Measurements from ENCODE around the gene GDF10. TPM values are rescaled to one million over a fixed set of nuclear protein-coding genes. Genes with fewer than 3 reads are reported as not detected.

GDF10 gene
- total RNA-seq, 2 donors from 2014 or later: 6.6 to 8.0 TPM

DNA sequence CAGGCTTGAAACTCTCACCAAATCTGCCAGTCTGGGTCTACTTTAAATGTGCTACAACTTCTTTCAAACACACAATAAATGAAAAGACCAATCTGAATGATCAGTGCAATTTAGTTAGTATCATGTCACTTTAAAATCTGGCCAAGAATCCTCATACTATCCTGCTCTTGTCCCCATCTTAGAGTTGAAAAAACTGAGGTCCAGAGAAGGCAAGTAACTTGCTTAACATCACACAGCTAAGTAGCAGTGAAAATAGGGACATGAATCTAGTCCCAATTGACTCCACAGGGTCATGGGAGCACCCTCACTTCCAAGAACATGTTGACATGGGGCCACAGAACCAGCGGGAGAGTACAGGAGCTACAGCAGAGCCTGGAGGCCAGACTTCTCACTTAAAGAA, 3.1 kb upstream of the GDF10 start:
- intact Hi-C loops (cut with DNase I): no loop called here
- no peak overlapping the region for H3K27ac ChIP-seq

DNA sequence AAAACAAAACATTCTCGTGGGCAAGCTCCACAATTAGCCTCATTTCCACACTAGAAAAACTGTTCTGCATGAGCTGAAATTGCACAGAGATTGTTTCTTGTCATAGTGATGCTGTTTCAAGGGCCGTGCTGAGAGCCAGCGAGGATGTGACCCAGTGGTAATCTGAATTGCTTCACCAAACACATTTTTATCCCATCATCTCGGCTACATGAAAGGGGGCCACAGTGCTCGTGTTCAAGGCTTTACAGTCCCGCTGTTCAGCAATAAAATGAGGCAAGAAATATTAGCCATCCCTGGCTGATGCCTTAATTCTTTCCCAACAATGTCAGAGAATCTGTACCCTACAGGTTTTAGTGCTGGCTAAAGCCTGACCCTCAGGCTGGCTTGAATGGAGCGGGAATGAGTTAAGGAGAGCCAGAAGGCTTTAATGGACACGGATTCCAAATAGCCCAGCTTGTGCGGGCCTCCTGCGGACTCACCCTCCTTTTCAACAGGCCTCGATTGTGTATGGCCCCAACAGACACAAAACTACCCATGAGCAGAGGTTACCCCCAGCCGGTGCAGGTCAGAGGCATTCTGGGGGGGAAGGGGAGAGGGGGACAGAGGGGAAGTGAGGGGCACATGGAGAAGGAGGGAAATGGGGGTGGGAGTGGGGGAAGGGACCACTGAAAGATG, 2.0 kb upstream of the GDF10 start:
- intact Hi-C loops (cut with DNase I): no loop called here
- TF ChIP-seq, protein P1, sequence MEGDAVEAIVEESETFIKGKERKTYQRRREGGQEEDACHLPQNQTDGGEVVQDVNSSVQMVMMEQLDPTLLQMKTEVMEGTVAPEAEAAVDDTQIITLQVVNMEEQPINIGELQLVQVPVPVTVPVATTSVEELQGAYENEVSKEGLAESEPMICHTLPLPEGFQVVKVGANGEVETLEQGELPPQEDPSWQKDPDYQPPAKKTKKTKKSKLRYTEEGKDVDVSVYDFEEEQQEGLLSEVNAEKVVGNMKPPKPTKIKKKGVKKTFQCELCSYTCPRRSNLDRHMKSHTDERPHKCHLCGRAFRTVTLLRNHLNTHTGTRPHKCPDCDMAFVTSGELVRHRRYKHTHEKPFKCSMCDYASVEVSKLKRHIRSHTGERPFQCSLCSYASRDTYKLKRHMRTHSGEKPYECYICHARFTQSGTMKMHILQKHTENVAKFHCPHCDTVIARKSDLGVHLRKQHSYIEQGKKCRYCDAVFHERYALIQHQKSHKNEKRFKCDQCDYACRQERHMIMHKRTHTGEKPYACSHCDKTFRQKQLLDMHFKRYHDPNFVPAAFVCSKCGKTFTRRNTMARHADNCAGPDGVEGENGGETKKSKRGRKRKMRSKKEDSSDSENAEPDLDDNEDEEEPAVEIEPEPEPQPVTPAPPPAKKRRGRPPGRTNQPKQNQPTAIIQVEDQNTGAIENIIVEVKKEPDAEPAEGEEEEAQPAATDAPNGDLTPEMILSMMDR (IDR thresholded peaks at IDR 0.05): no peak
- TF ChIP-seq POLR2A (IDR thresholded peaks at IDR 0.05): no peak
- no peaks in the 10 kb centered on the region for H3K9me3 ChIP-seq
- no peaks in the 10 kb centered on the region for H3K36me3 ChIP-seq (replicated peaks in 1 of 2; ENCODE audit: insufficient read depth in 1 of 2, low read depth in 2 of 2)
- no peak overlapping the region for H3K4me3 ChIP-seq
- H3K27me3 ChIP-seq: no peaks in the 10 kb centered on the region
- WGBS, 2 donors: 81 to 82% methylated on average over 11 to 12 of the region's 12 CpGs
- H3K4me1 ChIP-seq: peaks cover 37% of the 10 kb centered on the region
- no peak for ATAC-seq
- no peak for DNase-seq
- no peak overlapping the region for H3K27ac ChIP-seq

More for the DNA sequence above, 3.1 kb upstream of the GDF10 start:
- 54 to 57% methylated on average over 1 of the region's 1 CpG for WGBS, 2 donors
- Histone ChIP-seq H3K4me3 (no peak overlapping the region), H3K27me3 (no peaks in the 10 kb centered on the region), H3K36me3 (replicated peaks in 1 of 2; ENCODE audit: insufficient read depth in 1 of 2, low read depth in 2 of 2) (no peaks in the 10 kb centered on the region), H3K4me1 (peaks cover 27% of the 10 kb centered on the region), H3K9me3 (no peaks in the 10 kb centered on the region)
- TF ChIP-seq POLR2A (IDR thresholded peaks at IDR 0.05): no peak
- TF ChIP-seq, protein P1 (IDR thresholded peaks at IDR 0.05): no peak
- ATAC-seq (no peak), DNase-seq (no peak)

DNA sequence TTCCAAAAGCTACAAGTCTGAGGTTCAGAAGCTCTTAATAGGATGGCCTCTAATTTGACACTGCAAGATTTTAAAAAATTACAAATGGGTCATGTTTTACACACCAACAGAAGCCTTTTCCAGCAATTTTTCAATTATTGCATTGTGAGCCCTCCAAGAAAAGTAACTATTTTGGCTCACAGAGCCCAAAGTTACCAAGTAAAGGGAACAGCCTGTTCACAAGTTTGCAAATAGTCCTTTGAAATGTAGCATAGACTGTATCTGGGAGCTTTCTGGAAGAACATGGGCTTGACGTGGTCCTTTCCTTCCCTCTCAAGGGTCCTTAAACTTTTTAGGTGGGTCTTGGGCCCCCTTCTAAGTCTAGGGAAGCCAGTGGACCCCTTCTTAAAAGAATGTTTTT, 1.3 kb upstream of the GDF10 start:
- Histone ChIP-seq H3K36me3 (replicated peaks in 1 of 2; ENCODE audit: insufficient read depth in 1 of 2, low read depth in 2 of 2) (no peaks in the 10 kb centered on the region), H3K4me1 (peaks cover 44% of the 10 kb centered on the region), H3K9me3 (no peaks in the 10 kb centered on the region), H3K4me3 (no peak overlapping the region), H3K27ac (no peak overlapping the region), H3K27me3 (no peaks in the 10 kb centered on the region)
- WGBS, 2 donors: 75 to 82% methylated on average over 1 of the region's 1 CpG
- no peak for TF ChIP-seq POLR2A (IDR thresholded peaks at IDR 0.05)
- TF ChIP-seq, protein P1 (IDR thresholded peaks at IDR 0.05): no peak
- no peak for DNase-seq
- intact Hi-C loops (cut with DNase I): no loop called here
- ATAC-seq: no peak

DNA sequence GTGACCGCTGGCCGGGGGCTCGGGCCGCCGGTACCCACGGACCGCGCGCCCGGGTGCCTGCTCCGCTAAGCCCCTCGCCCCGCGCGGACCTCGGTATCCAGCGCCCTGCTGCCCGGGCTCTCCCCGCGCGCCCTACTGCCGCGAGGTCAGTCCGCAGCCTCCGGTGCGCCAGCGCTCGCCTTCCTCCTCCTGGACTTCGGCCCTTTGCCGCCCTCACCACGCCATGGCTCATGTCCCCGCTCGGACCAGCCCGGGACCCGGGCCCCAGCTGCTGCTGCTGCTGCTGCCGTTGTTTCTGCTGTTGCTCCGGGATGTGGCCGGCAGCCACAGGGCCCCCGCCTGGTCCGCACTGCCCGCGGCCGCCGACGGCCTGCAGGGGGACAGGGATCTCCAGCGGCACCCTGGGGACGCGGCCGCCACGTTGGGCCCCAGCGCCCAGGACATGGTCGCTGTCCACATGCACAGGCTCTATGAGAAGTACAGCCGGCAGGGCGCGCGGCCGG, 483 bp downstream of the GDF10 start:
- no peaks in the 10 kb centered on the region for H3K9me3 ChIP-seq
- intact Hi-C loops (cut with DNase I): no loop called here
- H3K27me3 ChIP-seq: no peaks in the 10 kb centered on the region
- H3K27ac ChIP-seq: peak overlapping the region; percentile 29 to 79 (median 70)
- DNase-seq: peak; percentile 34 to 67 (median 50)
- TF ChIP-seq, protein P1 (IDR thresholded peaks at IDR 0.05): peak in 6 of 7 experiments; percentile 19 to 47 (median 33)
- peak; percentile 32 to 54 (median 46) for TF ChIP-seq POLR2A (IDR thresholded peaks at IDR 0.05)
- peaks cover 58% of the 10 kb centered on the region for H3K4me1 ChIP-seq
- H3K36me3 ChIP-seq (replicated peaks in 1 of 2; ENCODE audit: insufficient read depth in 1 of 2, low read depth in 2 of 2): no peaks in the 10 kb centered on the region
- peak; percentile 65 for ATAC-seq
- WGBS, 2 donors: 1 to 6% methylated on average over 20 to 43 of the region's 57 CpGs
- peak overlapping the region; percentile 31 to 46 for H3K4me3 ChIP-seq

DNA sequence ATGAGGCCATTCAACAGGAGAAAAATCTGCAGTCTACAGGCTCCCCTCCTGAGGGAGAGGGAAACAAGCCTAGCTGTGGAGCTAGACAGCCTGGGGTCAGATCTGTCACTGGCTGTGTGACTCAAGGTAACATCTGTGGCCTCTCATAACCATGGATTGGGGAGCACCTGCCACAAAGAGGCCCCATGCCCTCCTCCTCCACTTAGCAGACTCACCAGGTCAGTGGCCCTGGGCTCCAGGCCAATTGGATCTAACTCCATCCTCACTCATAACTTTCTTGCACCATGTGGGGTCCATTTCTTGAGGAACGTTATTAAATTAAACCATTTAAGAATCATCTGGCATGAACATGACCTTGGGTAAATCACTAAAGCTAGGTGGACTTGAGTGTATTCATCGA, 1.8 kb downstream of the GDF10 start:
- Histone ChIP-seq H3K4me1 (peaks cover 72% of the 10 kb centered on the region), H3K4me3 (no peak overlapping the region)

More for the DNA sequence above, 1.8 kb downstream of the GDF10 start:
- ATAC-seq: peak; percentile 10
- H3K9me3 ChIP-seq: no peaks in the 10 kb centered on the region
- peak in 3 of 4 donors; percentile 35 to 66 (median 62) for DNase-seq
- intact Hi-C loops (cut with DNase I): no loop called here
- H3K27me3 ChIP-seq: no peaks in the 10 kb centered on the region
- H3K27ac ChIP-seq: peak overlapping the region; percentile 67 to 79 (median 70)
- H3K36me3 ChIP-seq (replicated peaks in 1 of 2; ENCODE audit: insufficient read depth in 1 of 2, low read depth in 2 of 2): no peaks in the 10 kb centered on the region
- 20 to 32% methylated on average over 2 of the region's 2 CpGs for WGBS, 2 donors
- TF ChIP-seq, protein P1 (IDR thresholded peaks at IDR 0.05): no peak
- no peak for TF ChIP-seq POLR2A (IDR thresholded peaks at IDR 0.05)
